Left lung (tissue), 10 donors: ENCODE data around the gene NINJ1. TPM values are rescaled to one million over a fixed set of nuclear protein-coding genes. Genes with fewer than 3 reads are reported as not detected.

ENCODE experiments used
- ATAC-seq: fragments of 200-7000 bp; cut with Tn5 transposase; one replicate; pipeline ENCODE4 v1.9.1; 2020; ENCODE audit warnings: moderate library complexity
- DNase-seq, 4 donors: peaks; one replicate each; pipeline ENCODE4 v3.0.0-alpha.2; 2013 to 2020
- H3K27ac ChIP-seq, 2 donors: fragments of 200-600 bp; sonication (generic) in 1 of 2; one replicate each; pipeline versions ENCODE4 v1.5.0 to v1.8.0; 2020 to 2021
- H3K27me3 ChIP-seq, 2 donors: fragments of 200-600 bp; sonication (generic) in 1 of 2; one replicate each; pipeline versions ENCODE4 v1.5.0 to v1.8.0; 2020 to 2021
- H3K36me3 ChIP-seq, 2 donors: fragments of 200-600 bp; sonication (generic) in 1 of 2; one replicate each; pipeline versions ENCODE4 v1.5.0 to v1.8.0; 2020 to 2021
- H3K4me1 ChIP-seq, 2 donors: fragments of 200-600 bp; one replicate each; pipeline ENCODE4 v1.8.0; 2021
- H3K4me3 ChIP-seq, 2 donors: fragments of 200-600 bp; sonication (generic) in 1 of 2; one replicate each; pipeline versions ENCODE4 v1.5.0 to v1.8.0; 2020 to 2021; ENCODE audit warnings: mild to moderate bottlenecking in 1 of 2
- H3K9me3 ChIP-seq, 2 donors: fragments of 200-600 bp; sonication (generic) in 1 of 2; one replicate each; pipeline versions ENCODE4 v1.5.0 to v1.8.0; 2020 to 2021
- intact Hi-C, 2 donors: fragments of 100-400 bp; cut with DNase I; formaldehyde crosslinking; loops; one replicate each; pipeline versions ENCODE4 v1.11.2 to v1.14.2; 2022
- polyA plus RNA-seq, 6 donors: library from polyadenylated mRNA; unstranded; fragments of 120-200 nt; gene quantifications; one replicate each; pipeline ENCODE4 v1.2.1, GENCODE V29; 2013; ENCODE audit not compliant: insufficient read length in 6 of 6
- total RNA-seq, 2 donors: library from RNA; stranded (reverse); fragmentation: NEBNext Ultra II Directional; extraction: Animal tissue kit (Norgen Biotek cat#: 25700); gene quantifications; one replicate each; pipeline ENCODE4 v1.2.1, GENCODE V29; 2021
- TF ChIP-seq, protein P1 (sequence below), 2 donors: fragments of 200-600 bp; sonication (generic) in 1 of 2; IDR thresholded peaks; one replicate each; pipeline versions ENCODE4 v1.5.0 to v1.8.0; 2021; ENCODE audit warnings: antibody characterized with exemption in 2 of 2
- donor health status: DM: no; HTN: yes; CAD: no.
- donor health status: DM: no; HTN: no; CAD: no.

NINJ1 gene
- total and polyA plus RNA-seq, 8 donors, result 29.8 to 83.5 (median 37.8) TPM

DNA sequence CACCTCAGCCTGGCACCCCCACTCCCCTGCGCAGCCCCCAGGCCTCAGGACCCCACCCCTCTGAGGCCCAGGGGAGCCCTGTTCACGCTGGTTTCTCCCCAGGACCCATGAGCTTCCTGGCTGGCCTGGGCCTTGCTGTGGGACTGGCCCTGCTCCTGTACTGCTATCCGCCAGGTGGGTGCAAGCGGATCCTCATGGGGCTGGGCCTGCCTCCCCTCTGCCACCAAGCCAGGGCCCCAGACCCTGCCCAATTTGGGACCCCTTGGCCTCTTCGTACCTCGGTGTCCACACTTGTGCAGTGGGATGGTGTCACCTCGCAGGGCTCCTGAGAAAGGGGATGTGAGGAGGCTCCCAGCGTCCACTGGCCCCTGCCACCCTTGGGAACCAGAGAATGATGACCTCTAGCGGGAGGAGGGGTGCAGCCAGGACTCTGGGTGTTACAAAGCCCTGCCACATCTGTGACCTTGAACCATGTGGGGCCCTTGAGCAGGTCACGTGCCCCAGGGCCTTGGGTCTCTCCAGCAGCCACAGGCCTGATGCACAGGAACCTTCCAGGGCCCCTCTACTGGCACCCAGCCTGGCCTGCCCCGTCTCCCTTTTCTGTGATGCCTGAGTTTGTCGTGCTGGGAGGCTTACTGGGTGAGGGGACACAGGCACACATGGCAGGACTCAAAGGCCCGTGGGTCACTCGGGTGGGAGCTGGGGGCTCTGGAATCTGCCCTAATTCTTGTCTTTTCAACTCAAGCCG is 21.8 kb downstream of the NINJ1 start:
- H3K27ac ChIP-seq, result peak overlapping the region in 1 of 2 donors; percentile 90
- peaks cover 0 to 57% of the 10 kb centered on the region in 2 donors for H3K36me3 ChIP-seq
- ATAC-seq (no peak), DNase-seq (peak in 2 of 4 donors; percentile 48 to 81)
- TF ChIP-seq, protein P1, sequence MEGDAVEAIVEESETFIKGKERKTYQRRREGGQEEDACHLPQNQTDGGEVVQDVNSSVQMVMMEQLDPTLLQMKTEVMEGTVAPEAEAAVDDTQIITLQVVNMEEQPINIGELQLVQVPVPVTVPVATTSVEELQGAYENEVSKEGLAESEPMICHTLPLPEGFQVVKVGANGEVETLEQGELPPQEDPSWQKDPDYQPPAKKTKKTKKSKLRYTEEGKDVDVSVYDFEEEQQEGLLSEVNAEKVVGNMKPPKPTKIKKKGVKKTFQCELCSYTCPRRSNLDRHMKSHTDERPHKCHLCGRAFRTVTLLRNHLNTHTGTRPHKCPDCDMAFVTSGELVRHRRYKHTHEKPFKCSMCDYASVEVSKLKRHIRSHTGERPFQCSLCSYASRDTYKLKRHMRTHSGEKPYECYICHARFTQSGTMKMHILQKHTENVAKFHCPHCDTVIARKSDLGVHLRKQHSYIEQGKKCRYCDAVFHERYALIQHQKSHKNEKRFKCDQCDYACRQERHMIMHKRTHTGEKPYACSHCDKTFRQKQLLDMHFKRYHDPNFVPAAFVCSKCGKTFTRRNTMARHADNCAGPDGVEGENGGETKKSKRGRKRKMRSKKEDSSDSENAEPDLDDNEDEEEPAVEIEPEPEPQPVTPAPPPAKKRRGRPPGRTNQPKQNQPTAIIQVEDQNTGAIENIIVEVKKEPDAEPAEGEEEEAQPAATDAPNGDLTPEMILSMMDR (IDR thresholded peaks at IDR 0.05), result no peak
- peak overlapping the region in 1 of 2 donors; percentile 11 for H3K4me3 ChIP-seq
- intact Hi-C loops, result no loop called here
- peaks cover 0 to 88% of the 10 kb centered on the region in 2 donors for H3K4me1 ChIP-seq
- no peaks in the 10 kb centered on the region for H3K9me3 ChIP-seq
- H3K27me3 ChIP-seq, result no peaks in the 10 kb centered on the region

DNA sequence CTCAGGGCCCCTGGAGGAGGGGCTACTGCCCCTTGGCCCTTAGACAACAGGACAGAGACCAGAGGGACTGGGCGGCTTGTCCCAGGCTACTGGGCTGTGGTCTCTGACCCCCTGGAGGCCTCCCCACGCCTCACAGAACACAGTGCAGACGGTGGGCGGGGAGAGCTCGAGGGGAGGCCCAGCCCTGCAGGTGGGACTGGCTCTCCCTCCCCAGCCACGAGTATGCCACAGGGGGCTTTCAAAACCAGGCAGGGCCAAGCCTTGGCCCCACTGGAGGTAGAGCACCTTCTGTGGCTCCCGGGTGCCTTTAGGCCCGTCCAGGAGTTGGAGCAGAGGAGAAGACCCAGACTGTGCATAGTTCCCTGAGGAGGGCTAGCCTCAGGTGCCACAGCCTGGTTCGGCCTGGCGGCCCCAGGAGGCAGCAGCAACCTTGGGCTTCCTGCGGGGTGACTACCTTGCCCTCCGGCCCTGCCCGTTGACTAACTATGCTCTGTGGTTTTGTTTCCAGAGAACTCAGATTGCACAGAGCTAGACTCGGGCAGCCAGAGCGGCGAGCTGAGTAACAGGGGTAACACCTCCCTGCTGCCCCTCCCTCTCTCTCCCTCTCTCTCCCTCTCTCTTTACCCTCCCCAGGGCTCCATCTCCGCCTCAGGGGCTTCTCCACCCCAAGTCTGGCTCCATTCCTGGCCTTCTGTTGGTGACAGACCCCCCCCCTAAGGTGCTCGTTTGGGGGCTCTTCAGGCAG is 22.5 kb downstream of the NINJ1 start:
- intact Hi-C loops, result no loop called here
- Histone ChIP-seq H3K4me1 (peaks cover 0 to 88% of the 10 kb centered on the region in 2 donors), H3K9me3 (no peaks in the 10 kb centered on the region), H3K27me3 (no peaks in the 10 kb centered on the region), H3K27ac (peak overlapping the region in 1 of 2 donors; percentile 90), H3K36me3 (peaks cover 0 to 57% of the 10 kb centered on the region in 2 donors), H3K4me3 (peak overlapping the region in 1 of 2 donors; percentile 11)
- TF ChIP-seq, protein P1 (IDR thresholded peaks at IDR 0.05), result no peak
- ATAC-seq (no peak), DNase-seq (peak in 2 of 4 donors; percentile 64 to 88)

DNA sequence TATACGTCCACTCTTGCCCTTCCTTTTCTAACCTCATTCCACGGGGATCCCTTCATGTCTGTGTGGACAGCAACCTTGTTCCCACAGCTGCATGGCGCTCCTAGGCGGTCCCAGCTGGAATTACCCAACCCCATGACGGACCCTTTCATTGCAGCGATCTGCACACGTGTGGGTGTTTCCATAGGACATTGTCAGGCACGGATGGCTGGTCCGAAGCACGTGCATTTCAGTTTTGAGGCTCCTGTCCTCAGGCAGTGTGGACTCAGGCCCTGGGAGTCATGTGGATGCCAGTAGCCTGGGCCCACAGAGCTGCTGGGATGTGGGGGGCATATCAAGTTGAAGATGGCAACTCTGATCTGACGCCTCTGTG is 23.1 kb downstream of the NINJ1 start:
- TF ChIP-seq, protein P1 (IDR thresholded peaks at IDR 0.05), result no peak
- DNase-seq, result peak in 2 of 4 donors; percentile 27 to 61
- no peak overlapping the region for H3K4me3 ChIP-seq
- no peak for ATAC-seq
- no peaks in the 10 kb centered on the region for H3K9me3 ChIP-seq
- H3K27me3 ChIP-seq, result no peaks in the 10 kb centered on the region
- peaks cover 0 to 83% of the 10 kb centered on the region in 2 donors for H3K4me1 ChIP-seq
- intact Hi-C loops, result no loop called here
- peaks cover 0 to 57% of the 10 kb centered on the region in 2 donors for H3K36me3 ChIP-seq
- peak overlapping the region in 1 of 2 donors; percentile 90 for H3K27ac ChIP-seq

DNA sequence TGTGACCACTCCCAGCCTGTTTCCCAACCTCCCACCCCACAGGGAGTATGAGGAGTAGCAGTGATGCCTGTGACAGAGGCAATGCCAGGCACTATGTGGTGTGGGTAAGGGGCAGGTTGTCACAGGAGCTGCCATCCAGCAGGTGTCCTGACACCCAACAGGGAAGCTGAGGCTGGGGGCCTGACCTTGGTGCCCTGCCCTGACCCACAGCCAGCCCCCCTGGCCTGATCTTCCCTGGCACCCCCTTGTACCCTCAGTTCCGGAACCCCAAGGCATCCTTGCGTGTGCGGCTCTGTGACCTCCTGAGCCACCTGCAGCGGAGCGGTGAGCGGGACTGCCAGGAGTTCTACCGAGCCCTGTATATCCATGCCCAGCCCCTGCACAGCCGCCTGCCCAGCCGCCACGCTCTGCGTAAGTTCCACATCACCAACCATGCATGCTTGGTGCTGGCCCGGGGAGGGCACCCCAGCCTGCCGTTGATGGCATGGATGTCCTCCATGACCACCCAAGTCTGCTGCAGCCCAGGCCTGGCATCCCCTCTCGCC is 23.7 kb downstream of the NINJ1 start:
- Histone ChIP-seq H3K27me3 (no peaks in the 10 kb centered on the region), H3K9me3 (no peaks in the 10 kb centered on the region), H3K4me3 (no peak overlapping the region), H3K4me1 (peaks cover 0 to 83% of the 10 kb centered on the region in 2 donors), H3K36me3 (peaks cover 0 to 57% of the 10 kb centered on the region in 2 donors), H3K27ac (peak overlapping the region in 1 of 2 donors; percentile 90)
- ATAC-seq (no peak), DNase-seq (peak in 2 of 4 donors; percentile 34 to 75)
- TF ChIP-seq, protein P1 (IDR thresholded peaks at IDR 0.05), result no peak
- intact Hi-C loops, result no loop called here
